ENCODE data around the gene TBC1D14.

TBC1D14 gene

GRCh38 chr4:6926681-6927478 lies 17.3 kb downstream of the TBC1D14 start:
- TF ChIP-seq CTCF (conservative IDR thresholded peaks at IDR 0.05) (no peak), ZFX (IDR thresholded peaks at IDR 0.05) (no peak)
- H3K27ac ChIP-seq, result peak overlapping the region; percentile 35

- TF ChIP-seq CTCF (conservative IDR thresholded peaks at IDR 0.05) (no peak), ZFX (IDR thresholded peaks at IDR 0.05) (no peak)
- no peak overlapping the region for H3K27ac ChIP-seq
Observed at GRCh38 chr4:6928081-6928480, 18.5 kb downstream of the TBC1D14 start.

- TF ChIP-seq CTCF (conservative IDR thresholded peaks at IDR 0.05), result no peak
- TF ChIP-seq ZFX (IDR thresholded peaks at IDR 0.05), result no peak
- H3K27ac ChIP-seq, result no peak overlapping the region
Observed at GRCh38 chr4:6929339-6929811, 19.7 kb downstream of the TBC1D14 start.

- no peak for TF ChIP-seq CTCF (conservative IDR thresholded peaks at IDR 0.05)
- no peak overlapping the region for H3K27ac ChIP-seq
Observed at GRCh38 chr4:6929812-6930464, 20.3 kb downstream of the TBC1D14 start.

- no peak overlapping the region for H3K27ac ChIP-seq
- TF ChIP-seq ZFX (IDR thresholded peaks at IDR 0.05), result no peak
- TF ChIP-seq CTCF (conservative IDR thresholded peaks at IDR 0.05), result no peak
Observed at GRCh38 chr4:6932475-6932874, 22.8 kb downstream of the TBC1D14 start.

GRCh38 chr4:6932918-6933317 lies 23.3 kb downstream of the TBC1D14 start:
- no peak overlapping the region for H3K27ac ChIP-seq
- TF ChIP-seq CTCF (conservative IDR thresholded peaks at IDR 0.05), result no peak
- no peak for TF ChIP-seq ZFX (IDR thresholded peaks at IDR 0.05)

- TF ChIP-seq CTCF (conservative IDR thresholded peaks at IDR 0.05) (no peak), ZFX (IDR thresholded peaks at IDR 0.05) (no peak)
Observed at GRCh38 chr4:6933691-6934430, 24.2 kb downstream of the TBC1D14 start.

More at GRCh38 chr4:6933691-6934430, 24.2 kb downstream of the TBC1D14 start:
- H3K27ac ChIP-seq, result no peak overlapping the region
